Measurements from ENCODE around the gene PPP1R3F.
"Not testable (repeated sequence)": the region's sequence is repeated elsewhere in the genome, so short reads cannot be mapped to it uniquely, and the experiment has no call there.

Gene PPP1R3F

GRCh38 chrX:49276671-49277534 lies 7.3 kb downstream of the PPP1R3F start:
- DNase-seq, result no peak

DNA sequence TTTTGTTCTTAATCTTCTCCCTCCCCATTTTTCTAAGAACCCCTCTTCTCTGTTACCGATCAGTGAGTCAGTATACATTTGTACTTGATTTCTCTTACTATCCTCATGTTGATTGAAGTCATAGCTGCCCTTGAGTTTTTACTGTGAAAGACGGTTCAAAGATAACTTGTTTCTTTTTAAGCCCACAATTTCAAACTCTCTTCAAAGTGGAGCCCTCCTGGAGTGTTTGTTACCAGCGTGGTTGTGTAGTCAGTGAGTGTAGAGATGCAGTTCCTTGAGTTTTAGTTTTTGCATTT lies 7.9 kb downstream of the PPP1R3F start:
- DNase-seq, result no peak

GRCh38 chrX:49278081-49278480 lies 8.5 kb downstream of the PPP1R3F start:
- no peak for DNase-seq

DNA sequence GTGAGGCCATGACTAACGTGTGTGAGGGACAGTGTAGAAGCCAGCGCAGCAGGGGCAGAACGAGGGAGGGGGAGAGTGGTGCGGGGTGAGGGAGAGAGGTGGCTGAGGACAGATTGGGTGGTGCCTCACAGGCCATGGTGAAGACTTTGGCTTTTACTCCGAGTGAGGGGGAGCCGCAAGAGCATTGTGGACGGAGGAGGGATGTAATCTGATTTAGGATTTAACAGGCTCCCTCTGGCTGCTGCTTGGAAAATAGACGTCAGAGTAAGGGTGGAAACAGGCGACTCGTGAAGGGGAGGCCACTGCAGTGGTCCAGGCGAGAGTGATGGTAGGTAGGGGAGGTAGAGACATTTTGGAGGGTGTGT lies 13.0 kb downstream of the PPP1R3F start:
- no peak for DNase-seq

- DNase-seq, result no peak
Observed at GRCh38 chrX:49284212-49284611, 14.6 kb downstream of the PPP1R3F start.

- no peak for DNase-seq
Observed at GRCh38 chrX:49286136-49286535, 16.5 kb downstream of the PPP1R3F start.

DNA sequence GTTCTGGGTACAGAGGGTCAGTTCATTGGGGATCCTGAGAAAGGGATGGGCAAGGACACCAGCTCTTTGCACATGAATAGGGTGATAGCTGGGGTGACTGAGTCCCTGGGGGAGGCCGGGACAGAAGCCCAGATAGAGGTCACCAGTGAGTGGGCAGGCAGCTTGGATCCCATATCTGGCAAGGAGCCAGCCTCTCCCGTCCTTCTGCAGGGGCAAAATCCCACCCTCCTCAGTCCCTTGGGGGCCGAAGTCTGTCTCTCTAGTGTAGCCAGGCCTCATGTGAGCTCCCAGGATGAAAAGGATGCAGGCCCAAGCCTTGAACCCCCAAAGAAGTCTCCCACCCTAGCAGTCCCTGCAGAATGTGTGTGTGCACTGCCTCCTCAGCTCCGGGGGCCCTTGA lies 17.0 kb downstream of the PPP1R3F start:
- no peak for DNase-seq

GRCh38 chrX:49287665-49288064 lies 18.1 kb downstream of the PPP1R3F start:
- no peak for DNase-seq

DNA sequence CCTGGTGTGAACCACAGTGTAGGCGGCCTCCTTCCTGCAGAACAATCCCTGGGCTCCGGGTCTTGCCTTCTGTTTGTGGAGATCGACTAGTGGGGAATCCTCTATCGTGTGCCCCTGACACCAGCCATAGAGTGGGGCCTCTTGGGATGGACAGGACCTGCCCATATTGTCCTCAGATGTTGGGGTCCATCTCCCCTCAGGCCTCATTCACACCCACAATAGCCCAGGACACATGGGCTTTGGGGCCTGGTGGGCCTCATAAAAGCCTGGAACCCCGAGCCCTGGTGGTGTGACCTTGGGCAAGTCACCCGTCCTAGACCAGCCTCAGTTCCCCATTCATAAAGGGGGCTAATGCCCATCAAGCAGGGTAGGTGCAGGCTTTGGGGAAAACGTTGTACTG lies 20.6 kb downstream of the PPP1R3F start:
- DNase-seq, result no peak

GRCh38 chrX:49291615-49292337 lies 22.2 kb downstream of the PPP1R3F start:
- no peak for DNase-seq

GRCh38 chrX:49292400-49293362 lies 23.1 kb downstream of the PPP1R3F start:
- no peak for DNase-seq

DNA sequence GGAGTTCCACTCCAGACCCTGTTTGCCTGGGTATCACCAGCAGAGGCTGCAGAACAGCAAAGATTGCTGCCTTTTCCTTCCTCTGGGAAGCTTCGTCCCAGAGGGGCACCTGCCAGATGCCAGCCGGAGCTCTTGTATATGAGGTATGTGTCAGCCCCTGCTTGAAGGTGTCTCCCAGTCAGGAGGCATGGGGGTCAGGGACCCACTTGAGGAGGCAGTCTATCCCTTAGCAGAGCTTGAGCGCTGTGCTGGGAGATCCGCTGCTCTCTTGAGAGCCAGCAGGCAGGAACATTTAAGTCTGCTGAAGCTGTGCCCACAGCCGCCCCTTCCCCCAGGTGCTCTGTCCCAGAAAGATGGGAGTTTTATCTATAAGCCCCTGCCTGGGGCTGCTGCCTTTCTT lies 29.7 kb downstream of the PPP1R3F start:
- not testable (repeated sequence) for DNase-seq

- no peak for DNase-seq
Observed at GRCh38 chrX:49300703-49301102, 31.1 kb downstream of the PPP1R3F start.

GRCh38 chrX:49303346-49303745 lies 33.8 kb downstream of the PPP1R3F start, which contains the start of gene GAGE10:
GAGE10 (plus strand) TSS chrX:49303646; CDS start chrX:49304860, 1,214 bp downstream.
- DNase-seq, result no peak

DNA sequence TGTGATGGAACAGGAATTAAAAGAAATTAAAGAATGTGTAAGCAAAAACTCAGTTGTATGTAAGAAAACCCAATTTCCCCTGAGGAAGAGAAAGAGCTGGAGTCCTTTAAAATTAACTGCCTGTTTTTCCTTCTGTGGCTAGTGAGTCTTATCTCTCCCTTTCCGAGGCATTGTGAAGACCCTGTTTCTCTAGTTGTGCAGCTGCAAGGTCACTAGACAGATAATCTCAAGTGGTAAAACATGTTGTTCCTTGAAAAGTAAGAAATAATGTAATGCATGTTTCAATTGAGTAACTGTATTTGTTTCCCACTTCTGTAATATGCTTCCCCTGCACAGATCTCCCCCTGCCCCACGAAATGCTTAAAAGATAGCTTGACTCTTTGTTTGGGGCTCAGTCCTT lies 38.2 kb downstream of the PPP1R3F start:
- not testable (repeated sequence) for DNase-seq

- DNase-seq, result no peak
Observed at GRCh38 chrX:49308604-49309269, 39.1 kb downstream of the PPP1R3F start.

DNA sequence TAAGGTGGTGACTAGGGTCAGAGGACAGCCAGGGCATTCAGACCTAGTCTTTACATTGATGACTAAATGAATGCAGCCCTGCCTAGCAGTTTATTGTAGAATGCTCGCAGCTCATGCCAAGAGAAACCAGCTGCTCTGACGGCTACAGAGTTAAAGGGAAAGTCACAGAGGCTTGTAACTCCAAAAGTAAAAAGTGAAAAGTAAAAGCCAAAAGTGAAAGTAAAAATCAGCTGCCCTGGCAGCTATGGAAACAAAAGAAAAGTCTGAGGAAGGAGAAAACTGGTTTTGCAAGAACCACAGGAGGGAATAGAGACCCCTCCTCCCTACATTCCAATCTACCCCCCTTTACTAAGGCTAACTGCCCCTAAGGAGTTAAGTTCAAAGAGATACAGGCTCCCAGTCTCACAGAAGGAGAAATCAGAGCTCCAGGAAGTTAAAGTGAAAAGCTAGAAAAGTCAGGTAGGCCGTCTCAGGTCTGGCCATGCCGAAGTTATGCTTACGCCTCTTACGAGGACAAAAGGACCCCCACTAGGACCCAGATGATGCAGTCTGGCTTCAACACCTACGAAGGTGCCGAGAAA lies 39.9 kb downstream of the PPP1R3F start:
- DNase-seq, result no peak

DNA sequence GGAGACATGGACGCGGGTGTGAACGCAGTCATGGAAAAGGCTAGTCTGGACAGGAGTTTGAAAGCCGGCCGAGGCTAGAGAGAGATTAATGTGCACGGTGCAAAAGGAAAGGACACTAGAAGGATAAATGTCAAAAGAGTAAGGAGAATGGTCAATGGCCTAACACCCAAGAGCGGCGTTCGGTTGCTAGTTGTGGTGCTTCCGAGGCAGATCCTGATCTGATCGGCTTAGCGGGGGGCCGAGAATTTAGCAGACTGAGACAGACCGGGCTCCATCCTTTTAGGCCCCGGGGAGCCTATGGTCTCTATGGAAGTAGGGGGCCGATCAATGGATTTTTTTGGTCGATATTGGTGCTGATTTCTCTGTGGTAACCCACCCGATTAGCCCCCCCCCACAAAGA lies 40.8 kb downstream of the PPP1R3F start:
- no peak for DNase-seq

- no peak for DNase-seq
Observed at GRCh38 chrX:49312176-49312575, 42.6 kb downstream of the PPP1R3F start.

GRCh38 chrX:49316085-49316484 lies 46.5 kb downstream of the PPP1R3F start:
- DNase-seq, result no peak

GRCh38 chrX:49321737-49322136 lies 52.1 kb downstream of the PPP1R3F start, which contains the start of gene GAGE12J:
GAGE12J (plus strand) TSS chrX:49322037; CDS start chrX:49323194, 1,157 bp downstream.
- not testable (repeated sequence) for DNase-seq

DNA sequence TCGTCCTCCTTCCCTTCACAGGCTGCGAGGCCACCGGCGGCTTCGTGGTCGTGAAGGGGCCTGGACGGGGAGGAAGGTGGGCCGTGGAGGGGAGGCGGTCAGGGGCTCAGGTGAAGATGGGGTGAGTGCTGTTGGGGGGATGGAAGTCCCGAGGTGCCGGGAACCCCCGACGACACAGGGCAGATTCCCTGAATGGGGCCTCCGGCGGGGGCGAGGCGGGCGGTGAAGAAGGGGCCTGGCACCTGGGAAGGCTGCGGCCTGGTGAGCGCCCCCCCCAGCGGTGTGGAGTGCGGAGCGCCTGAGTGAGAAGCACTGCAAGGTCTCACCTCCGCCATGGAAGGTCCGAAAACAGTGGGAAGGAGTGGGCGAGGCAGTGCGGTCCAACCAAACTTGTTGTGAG lies 52.7 kb downstream of the PPP1R3F start:
- DNase-seq, result not testable (repeated sequence)
